Endothelial cell of umbilical vein (primary cell): ENCODE results near the gene CDKN1C. TPM values are rescaled to one million over a fixed set of nuclear protein-coding genes. Genes with fewer than 3 reads are reported as not detected.

Source experiments
- BruUV-seq: library from RNA; stranded (reverse); fragments of 400-500 nt; replicated peaks from 2 replicates; lab custom pipeline; 2021; lab: Mats Ljungman, UMichigan
- CTCF ChIA-PET: fragments of 300-600, 350-600 bp; sonication (Branson Sonifier 250); formaldehyde crosslinking; loops from one replicate; lab custom pipeline; 2021; ENCODE audit warnings: antibody characterized with exemption, inconsistent platforms; lab: Charles Lee
- POLR2A ChIA-PET: fragments of 300-600, 350-600 bp; sonication (Branson Sonifier 250); formaldehyde crosslinking; loops from one replicate; lab custom pipeline; 2021; ENCODE audit warnings: antibody characterized with exemption, inconsistent platforms; lab: Charles Lee
- DNase-seq: peaks from one replicate; pipeline ENCODE4 v3.0.0-alpha.2; 2011; ENCODE audit warnings: low read depth, low spot score
- FAIRE-seq: peaks from 2 replicates; lab custom pipeline; 2011; peaks lifted over from hg19 to GRCh38; lab: Jason Lieb, UNC
- H2AFZ ChIP-seq: 2 replicates; pipeline ENCODE4 v1.6.0; 2012; ENCODE audit warnings: low read depth, low read length, control low read depth, inconsistent platforms
- H3K27ac ChIP-seq: 2 replicates; pipeline ENCODE4 v1.5.1; 2011; ENCODE audit warnings: low read depth, mild to moderate bottlenecking, control low read depth, low read length, moderate library complexity; ENCODE audit not compliant: insufficient read depth
- H3K27me3 ChIP-seq, 2 experiments: 2 replicates each; pipeline versions ENCODE4 v1.6.0 to v1.6.1; 2011; ENCODE audit warnings: low read length in 2 of 2, mixed read lengths in 1 of 2; ENCODE audit not compliant: control insufficient read depth in 2 of 2, insufficient read depth in 2 of 2
- H3K36me3 ChIP-seq, 2 experiments: 2 replicates in 1 of 2; 3 replicates in 1 of 2; pipeline ENCODE4 v1.5.1; 2011; ENCODE audit warnings: low read length in 2 of 2, mild to moderate bottlenecking in 1 of 2, moderate library complexity in 1 of 2; ENCODE audit not compliant: control insufficient read depth in 2 of 2, insufficient read depth in 2 of 2; ENCODE audit errors: extremely low read depth in 1 of 2
- H3K4me1 ChIP-seq: 3 replicates; pipeline ENCODE4 v1.5.1; 2011; ENCODE audit warnings: mild to moderate bottlenecking, low read length; ENCODE audit not compliant: control insufficient read depth, insufficient read depth; ENCODE audit errors: extremely low read depth
- H3K4me2 ChIP-seq: 2 replicates; pipeline ENCODE4 v1.6.1; 2011; ENCODE audit warnings: low read length, control low read depth, mixed read lengths; ENCODE audit not compliant: insufficient read depth
- H3K4me3 ChIP-seq, 3 experiments: fragments of 200-600 bp in 1 of 3; sonication (generic), shearing (Covaris generic) in 1 of 3; replicated peaks in 1 of 3; 2 replicates each; pipeline ENCODE4 v1.5.1; 2011 to 2016; ENCODE audit warnings: control low read depth in 3 of 3, low read length in 3 of 3, mild to moderate bottlenecking in 2 of 3, inconsistent platforms in 1 of 3, low read depth in 1 of 3, moderate library complexity in 1 of 3; ENCODE audit not compliant: insufficient read depth in 1 of 3
- H3K79me2 ChIP-seq: 2 replicates; pipeline ENCODE4 v1.6.0; 2012; ENCODE audit warnings: low read length, inconsistent platforms; ENCODE audit not compliant: control insufficient read depth, insufficient read depth
- H3K9ac ChIP-seq: replicated peaks from 2 replicates; pipeline ENCODE3; 2011; ENCODE audit warnings: low read length, control low read depth; ENCODE audit not compliant: insufficient read depth; ENCODE audit errors: extremely low read depth
- H3K9me1 ChIP-seq: replicated peaks from 3 replicates; pipeline ENCODE4 v1.6.0; 2011; ENCODE audit warnings: mild to moderate bottlenecking, low read length; ENCODE audit not compliant: control insufficient read depth, insufficient read depth; ENCODE audit errors: extremely low read depth
- H3K9me3 ChIP-seq: replicated peaks from 2 replicates; pipeline ENCODE4 v1.5.1; 2012; ENCODE audit warnings: low read length, inconsistent platforms; ENCODE audit not compliant: control insufficient read depth, insufficient read depth
- H4K20me1 ChIP-seq: replicated peaks from 2 replicates; pipeline ENCODE3; 2011; ENCODE audit warnings: mild to moderate bottlenecking, low read length; ENCODE audit not compliant: control insufficient read depth, insufficient read depth; ENCODE audit errors: extremely low read depth
- CTCF ChIP-seq, 2 donors: IDR thresholded peaks; 1 replicate in 1 of 2; 2 replicates in 1 of 2; pipeline ENCODE4 v1.5.1; 2011; ENCODE audit warnings: low read length in 2 of 2, mild to moderate bottlenecking in 2 of 2, moderate library complexity in 2 of 2, control low read depth in 1 of 2, inconsistent platforms in 1 of 2, low read depth in 1 of 2; ENCODE audit not compliant: insufficient read depth in 1 of 2; ENCODE audit errors: extremely low read depth in 1 of 2
- EZH2 ChIP-seq: IDR thresholded peaks from 2 replicates; pipeline ENCODE4 v1.6.1; 2012; ENCODE audit warnings: borderline replicate concordance, low read depth, mild to moderate bottlenecking, moderate library complexity, low read length, inconsistent platforms; ENCODE audit not compliant: severe bottlenecking
- FOS ChIP-seq: IDR thresholded peaks from 2 replicates; pipeline ENCODE4 v1.6.1; 2011; ENCODE audit warnings: mild to moderate bottlenecking, low read length, moderate library complexity, borderline replicate concordance; ENCODE audit not compliant: insufficient read depth
- GATA2 ChIP-seq: IDR thresholded peaks from 2 replicates; pipeline ENCODE4 v1.7.0; 2011; ENCODE audit warnings: low read depth, mild to moderate bottlenecking, moderate library complexity, mixed read lengths, low read length; ENCODE audit not compliant: insufficient read length, insufficient read depth
- JUN ChIP-seq: IDR thresholded peaks from 2 replicates; pipeline ENCODE4 v1.6.1; 2011; ENCODE audit warnings: borderline replicate concordance, low read depth; ENCODE audit not compliant: insufficient read length, insufficient read depth
- MAX ChIP-seq: IDR thresholded peaks from 2 replicates; pipeline ENCODE4 v1.6.1; 2011; ENCODE audit not compliant: insufficient read depth, insufficient read length
- MYC ChIP-seq: IDR thresholded peaks from one replicate; pipeline ENCODE4 v1.6.1; 2011; ENCODE audit warnings: mild to moderate bottlenecking, low read depth, low read length
- POLR2A ChIP-seq: IDR thresholded peaks from 2 replicates; pipeline ENCODE4 v1.6.1; 2012; ENCODE audit warnings: low read depth, mild to moderate bottlenecking, control low read depth, low read length
- POLR2AphosphoS5 ChIP-seq: IDR thresholded peaks from 2 replicates; pipeline ENCODE4 v1.6.1; 2012; ENCODE audit warnings: low read depth, mild to moderate bottlenecking, control low read depth, low read length, moderate library complexity; ENCODE audit not compliant: insufficient read depth
- dilution Hi-C: fragments of 300-500 bp; cut with MboI; formaldehyde crosslinking; loops from one replicate; pipeline ENCODE4 v1.15.0; 2019; ENCODE audit warnings: low sequenced_read_pairs; ENCODE audit not compliant: extremely low pct_ligation_motif_present
- intact Hi-C: fragments of 100-400 bp; cut with micrococcal nuclease; formaldehyde crosslinking; loops from one replicate; pipeline ENCODE4 v1.10.0; 2022
- polyA plus RNA-seq, 4 experiments: library from polyadenylated mRNA; depleted of rRNA in 3 of 4; stranded (reverse) in 3 of 4; unstranded in 1 of 4; fragments of >200 nt; gene quantifications; 2 replicates each; pipeline versions ENCODE4 v1.2.1 to v1.2.3, GENCODE V29; 2011 to 2012; ENCODE audit warnings: missing spikeins in 1 of 4
- total RNA-seq: library from RNA; stranded (reverse); gene quantifications from 2 replicates; pipeline ENCODE4 v1.2.3, GENCODE V29; 2021

Gene CDKN1C
- total and polyA plus RNA-seq, 2 donors (not counting 3 experiments of a cell fraction or from before 2014, with no cell fraction given): 4.1 to 9.0 TPM

GRCh38 chr11:2835751-2836150 lies 49.8 kb downstream of the CDKN1C start:
- H3K4me2 ChIP-seq: no peak overlapping the region
- H2AFZ ChIP-seq: no peak overlapping the region
- FAIRE-seq: no peak
- H4K20me1 ChIP-seq: no peaks in the 10 kb centered on the region
- POLR2A ChIA-PET: no interaction called here
- H3K4me3 ChIP-seq: no peak overlapping the region
- no peak for DNase-seq
- dilution Hi-C loops: no loop called here
- BruUV-seq: no TSS peak
- no peaks in the 10 kb centered on the region for H3K27me3 ChIP-seq
- no peaks in the 10 kb centered on the region for H3K9me3 ChIP-seq
- H3K9ac ChIP-seq: no peak overlapping the region
- TF ChIP-seq EZH2 (no peak), MAX (no peak), POLR2A (no peak), MYC (no peak), JUN (no peak), CTCF (IDR thresholded peaks at IDR 0.05; ENCODE audit: extremely low read depth in 1 of 2, insufficient read depth in 1 of 2, low read depth in 1 of 2, low read length in 2 of 2) (no peak), GATA2 (no peak), POLR2AphosphoS5 (no peak), FOS (no peak)
- no peaks in the 10 kb centered on the region for H3K9me1 ChIP-seq
- H3K27ac ChIP-seq: no peak overlapping the region
- intact Hi-C loops: no loop called here
- H3K36me3 ChIP-seq: no peaks in the 10 kb centered on the region
- CTCF ChIA-PET: interaction anchor here (1.0 kb wide), 1 partner anchor 10 kb away, joined by 5 read pairs; no protein-coding TSS in a partner anchor
- H3K79me2 ChIP-seq: no peaks in the 10 kb centered on the region
- H3K4me1 ChIP-seq: no peaks in the 10 kb centered on the region
